HCT116 (cell line): ENCODE measurements around the gene LGALS12. TPM values are rescaled to one million over a fixed set of nuclear protein-coding genes. Genes with fewer than 3 reads are reported as not detected.

ENCODE experiments used
- ATAC-seq: fragments of 200-7000 bp; cut with Tn5 transposase; 2 replicates; pipeline ENCODE4 v1.9.1; 2020; ENCODE audit warnings: mild to moderate bottlenecking, moderate library complexity
- BruUV-seq: library from RNA; stranded (reverse); fragments of 400-500 nt; replicated peaks from 2 replicates; lab custom pipeline; 2021; lab: Mats Ljungman, UMichigan
- CTCF ChIA-PET: fragments of 300-600 bp; sonication (Branson Sonifier 250); formaldehyde crosslinking; loops from one replicate; lab custom pipeline; 2021; ENCODE audit warnings: antibody characterized with exemption; lab: Charles Lee
- POLR2A ChIA-PET: fragments of 300-600, 350-600 bp; sonication (Branson Sonifier 250); formaldehyde crosslinking; loops from one replicate; lab custom pipeline; 2021; ENCODE audit warnings: antibody characterized with exemption; lab: Charles Lee
- RAD21 ChIA-PET, 2 experiments: fragments of 300-600 bp; sonication (Branson Sonifier 250); formaldehyde crosslinking; loops; one replicate each; lab custom pipeline; 2023; ENCODE audit warnings: low total read pairs in 2 of 2; ENCODE audit not compliant: uncharacterized antibody in 2 of 2, unreplicated experiment in 2 of 2, low non-redundant PET in 1 of 2; lab: Charles Lee
- DNase-seq: peaks from one replicate; pipeline ENCODE4 v3.0.0-alpha.2; 2010; ENCODE audit warnings: low read depth, low spot score
- H2AFZ ChIP-seq: fragments of 200-600 bp; shearing (Covaris generic), sonication (generic); 2 replicates; pipeline ENCODE4 v1.6.1; 2017; ENCODE audit warnings: low read depth, mixed run types, mixed read lengths, antibody characterized with exemption, low read length; ENCODE audit not compliant: poor library complexity, severe bottlenecking
- H3K27ac ChIP-seq: 2 replicates; pipeline ENCODE4 v1.5.1; 2012; ENCODE audit warnings: low read depth, low read length
- H3K27me3 ChIP-seq: fragments of 200-600 bp; sonication (generic); 2 replicates; pipeline ENCODE4 v1.6.1; 2016; ENCODE audit warnings: mixed run types, low read length, mixed read lengths; ENCODE audit not compliant: insufficient read depth
- H3K36me3 ChIP-seq, 2 experiments: fragments of 200-500 bp in 1 of 2; fragments of 200-600 bp in 1 of 2; sonication (Bioruptor generic) in 1 of 2; sonication (generic) in 1 of 2; 2 replicates each; pipeline versions ENCODE4 v1.5.1 to v1.6.1; 2014 to 2016; ENCODE audit warnings: low read length in 2 of 2, inconsistent platforms in 1 of 2, mixed read lengths in 1 of 2, mixed run types in 1 of 2; ENCODE audit not compliant: insufficient read depth in 2 of 2, control insufficient read depth in 1 of 2
- H3K4me1 ChIP-seq, 2 experiments: fragments of 200-600 bp in 1 of 2; sonication (generic) in 1 of 2; 2 replicates each; pipeline versions ENCODE4 v1.5.1 to v1.6.1; 2012 to 2017; ENCODE audit warnings: low read length in 2 of 2, inconsistent platforms in 1 of 2, mild to moderate bottlenecking in 1 of 2, mixed read lengths in 1 of 2, mixed run types in 1 of 2, moderate library complexity in 1 of 2; ENCODE audit not compliant: insufficient read depth in 2 of 2, control insufficient read depth in 1 of 2
- H3K4me2 ChIP-seq: fragments of 200-600 bp; sonication (generic); 2 replicates; pipeline ENCODE4 v1.6.1; 2017; ENCODE audit warnings: mixed run types, low read length, mixed read lengths
- H3K4me3 ChIP-seq, 2 experiments: fragments of 200-600 bp in 1 of 2; sonication (generic) in 1 of 2; replicated peaks in 1 of 2; 2 replicates each; pipeline ENCODE4 v1.5.1; 2011 to 2016; ENCODE audit warnings: low read length in 2 of 2, control low read depth in 1 of 2, low read depth in 1 of 2, mild to moderate bottlenecking in 1 of 2, mixed read lengths in 1 of 2, mixed run types in 1 of 2
- H3K79me2 ChIP-seq: fragments of 200-600 bp; sonication (generic); 2 replicates; pipeline ENCODE4 v1.6.1; 2017; ENCODE audit warnings: mild to moderate bottlenecking, mixed run types, low read length, moderate library complexity, mixed read lengths; ENCODE audit not compliant: insufficient read depth
- H3K9ac ChIP-seq: fragments of 200-600 bp; sonication (generic); 2 replicates; pipeline ENCODE4 v1.6.1; 2016; ENCODE audit warnings: low read length, mixed read lengths
- H3K9me2 ChIP-seq: fragments of 200-600 bp; sonication (generic), shearing (Covaris generic); 2 replicates; pipeline ENCODE4 v1.6.1; 2017; ENCODE audit warnings: mixed run types, mild to moderate bottlenecking, moderate library complexity; ENCODE audit not compliant: insufficient read depth
- H3K9me3 ChIP-seq, 2 experiments: fragments of 200-500 bp in 1 of 2; fragments of 200-600 bp in 1 of 2; sonication (Bioruptor generic) in 1 of 2; sonication (generic) in 1 of 2; 2 replicates each; pipeline ENCODE4 v1.6.1; 2014 to 2017; ENCODE audit warnings: low read length in 2 of 2, mixed read lengths in 2 of 2, inconsistent platforms in 1 of 2, low read depth in 1 of 2, mild to moderate bottlenecking in 1 of 2, mixed run types in 1 of 2, moderate library complexity in 1 of 2; ENCODE audit not compliant: control insufficient read depth in 1 of 2, insufficient read depth in 1 of 2
- H4K20me1 ChIP-seq: fragments of 200-600 bp; sonication (generic), shearing (Covaris generic); 2 replicates; pipeline ENCODE4 v1.6.1; 2017; ENCODE audit warnings: mixed run types, mild to moderate bottlenecking, moderate library complexity; ENCODE audit not compliant: insufficient read depth
- CBX3 ChIP-seq: IDR thresholded peaks from 2 replicates; pipeline ENCODE4 v1.6.1; 2012; ENCODE audit warnings: low read depth
- CEBPB ChIP-seq: IDR thresholded peaks from 2 replicates; pipeline ENCODE4 v1.6.1; 2012; ENCODE audit warnings: low read depth
- EGR1 ChIP-seq: IDR thresholded peaks from 2 replicates; pipeline ENCODE4 v1.6.1; 2012; ENCODE audit warnings: low read depth
- ELF1 ChIP-seq: IDR thresholded peaks from 2 replicates; pipeline ENCODE4 v1.6.1; 2012; ENCODE audit warnings: low read depth, borderline replicate concordance
- EZH2phosphoT487 ChIP-seq: fragments of 200-600 bp; IDR thresholded peaks from 2 replicates; pipeline ENCODE4 v1.6.1; 2018; ENCODE audit warnings: antibody characterized with exemption, borderline replicate concordance
- FOSL1 ChIP-seq: IDR thresholded peaks from 2 replicates; pipeline ENCODE4 v1.6.1; 2012; ENCODE audit warnings: low read depth
- JUND ChIP-seq: IDR thresholded peaks from 2 replicates; pipeline ENCODE4 v1.6.1; 2012
- POLR2A ChIP-seq: IDR thresholded peaks from 2 replicates; pipeline ENCODE4 v1.7.0; 2011; ENCODE audit warnings: borderline replicate concordance; ENCODE audit not compliant: insufficient read depth, insufficient read length; ENCODE audit errors: extremely low read depth
- POLR2AphosphoS5 ChIP-seq: IDR thresholded peaks from 2 replicates; pipeline ENCODE4 v1.6.1; 2011; ENCODE audit warnings: mild to moderate bottlenecking, low read depth, low read length, moderate library complexity
- RAD21 ChIP-seq: IDR thresholded peaks from 2 replicates; pipeline ENCODE4 v1.6.1; 2012; ENCODE audit warnings: low read depth, mild to moderate bottlenecking
- REST ChIP-seq: IDR thresholded peaks from 2 replicates; pipeline ENCODE4 v1.6.1; 2012; ENCODE audit warnings: low read depth
- SP1 ChIP-seq: IDR thresholded peaks from 2 replicates; pipeline ENCODE4 v1.6.1; 2012; ENCODE audit warnings: low read depth
- SRF ChIP-seq: IDR thresholded peaks from 2 replicates; pipeline ENCODE4 v1.6.1; 2012; ENCODE audit warnings: low read depth
- TCF7L2 ChIP-seq: IDR thresholded peaks from 2 replicates; pipeline ENCODE4 v1.7.0; 2011; ENCODE audit warnings: borderline replicate concordance, inconsistent platforms; ENCODE audit not compliant: insufficient read depth, insufficient read length; ENCODE audit errors: extremely low read depth
- YY1 ChIP-seq: IDR thresholded peaks from 2 replicates; pipeline ENCODE4 v1.6.1; 2011; ENCODE audit warnings: low read length, low read depth, moderate library complexity, mild to moderate bottlenecking; ENCODE audit not compliant: insufficient replicate concordance; ENCODE audit errors: extremely low read depth
- ZBTB33 ChIP-seq: IDR thresholded peaks from 2 replicates; pipeline ENCODE4 v1.6.1; 2011; ENCODE audit warnings: mild to moderate bottlenecking, low read length, moderate library complexity; ENCODE audit not compliant: insufficient replicate concordance; ENCODE audit errors: extremely low read depth
- ZFX ChIP-seq: fragments of 450-650 bp; IDR thresholded peaks from 2 replicates; pipeline ENCODE4 v1.6.1; 2017
- ZNF274 ChIP-seq: fragments of 200-500 bp; sonication (Bioruptor generic); IDR thresholded peaks from 2 replicates; pipeline ENCODE4 v1.6.1; 2014; ENCODE audit warnings: mild to moderate bottlenecking, low read depth, low read length, inconsistent platforms
- intact Hi-C: fragments of 100-400 bp; cut with micrococcal nuclease; formaldehyde crosslinking; loops from 2 replicates; pipeline ENCODE4 v1.10.0; 2022
- total RNA-seq: library from RNA; stranded (reverse); gene quantifications from one replicate; pipeline ENCODE4 v1.2.1, GENCODE V29; 2021; ENCODE audit not compliant: unreplicated experiment

Gene LGALS12
- total RNA-seq, 1 experiment from 2014 or later: not detected

DNA sequence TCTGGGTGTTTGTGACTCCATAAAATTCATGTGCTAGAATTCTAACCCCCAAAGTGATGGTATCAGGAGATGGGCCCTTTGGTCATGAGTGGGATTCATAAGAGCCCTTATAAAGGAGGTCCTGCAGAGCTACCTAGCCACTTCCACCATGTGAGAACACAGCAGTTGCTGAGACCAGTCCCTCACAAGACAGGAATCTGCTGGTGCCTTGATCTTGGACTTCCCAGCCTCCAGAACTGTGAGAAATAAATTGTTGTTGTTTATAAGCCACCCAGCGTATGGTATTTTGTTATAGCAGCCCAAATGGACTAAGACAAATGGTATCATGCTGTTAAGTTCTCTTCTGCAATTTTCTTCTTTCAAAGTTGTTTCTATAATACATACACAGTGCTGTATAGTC lies 13.4 kb upstream of the LGALS12 start:
- no peaks in the 10 kb centered on the region for H3K9me2 ChIP-seq
- H3K79me2 ChIP-seq: no peaks in the 10 kb centered on the region
- H4K20me1 ChIP-seq: no peaks in the 10 kb centered on the region
- no peak overlapping the region for H3K9ac ChIP-seq
- H3K4me1 ChIP-seq: no peaks in the 10 kb centered on the region
- no peaks in the 10 kb centered on the region for H3K27me3 ChIP-seq
- no peak for TF ChIP-seq ZBTB33
- TF ChIP-seq SP1: no peak
- no peak for TF ChIP-seq ZFX
- TF ChIP-seq RAD21: no peak
- ChIA-PET CTCF (no interaction called here), RAD21 (no interaction called here), POLR2A (no interaction called here)
- BruUV-seq: no TSS peak
- ATAC-seq (no peak), DNase-seq (no peak)
- H2AFZ ChIP-seq: no peak overlapping the region
- H3K4me3 ChIP-seq: no peak overlapping the region
- no peaks in the 10 kb centered on the region for H3K9me3 ChIP-seq
- H3K36me3 ChIP-seq: no peaks in the 10 kb centered on the region
- no peak overlapping the region for H3K4me2 ChIP-seq
- no peak overlapping the region for H3K27ac ChIP-seq
- intact Hi-C loops: no loop called here

- DNase-seq: no peak
- no peaks in the 10 kb centered on the region for H3K79me2 ChIP-seq
- intact Hi-C loops: no loop called here
- H3K36me3 ChIP-seq: no peaks in the 10 kb centered on the region
- H3K4me1 ChIP-seq: no peaks in the 10 kb centered on the region
- H3K27ac ChIP-seq: no peak overlapping the region
- no peaks in the 10 kb centered on the region for H4K20me1 ChIP-seq
- H3K9me2 ChIP-seq: no peaks in the 10 kb centered on the region
- no peak overlapping the region for H2AFZ ChIP-seq
- ChIA-PET CTCF (no interaction called here), RAD21 (no interaction called here), POLR2A (no interaction called here)
- no peak overlapping the region for H3K9ac ChIP-seq
- no peaks in the 10 kb centered on the region for H3K27me3 ChIP-seq
- no TSS peak for BruUV-seq
- ATAC-seq: no peak
- no peak overlapping the region for H3K4me3 ChIP-seq
- H3K4me2 ChIP-seq: no peak overlapping the region
- H3K9me3 ChIP-seq: no peaks in the 10 kb centered on the region
- TF ChIP-seq JUND: no peak
- TF ChIP-seq SRF: no peak
- no peak for TF ChIP-seq REST
- no peak for TF ChIP-seq EZH2phosphoT487
- TF ChIP-seq FOSL1: no peak
- TF ChIP-seq YY1: no peak
- no peak for TF ChIP-seq TCF7L2
- TF ChIP-seq POLR2A: no peak
- no peak for TF ChIP-seq SP1
- no peak for TF ChIP-seq ZNF274
- no peak for TF ChIP-seq CEBPB
- no peak for TF ChIP-seq RAD21
- no peak for TF ChIP-seq CBX3
- TF ChIP-seq ELF1: no peak
- TF ChIP-seq EGR1: no peak
- TF ChIP-seq POLR2AphosphoS5: no peak
Measured at GRCh38 chr11:63493127-63493526, 12.8 kb upstream of the LGALS12 start.
